DMS53 treated with DMSO at 0.1 percent for 48 hours (cell line): Measurements from ENCODE around the gene ATG16L1.

Source experiments
- DNase-seq: peaks from one replicate; lab custom pipeline; 2025; ENCODE audit not compliant: unreplicated experiment; lab: John Stamatoyannopoulos, UW

ATG16L1 gene

DNA sequence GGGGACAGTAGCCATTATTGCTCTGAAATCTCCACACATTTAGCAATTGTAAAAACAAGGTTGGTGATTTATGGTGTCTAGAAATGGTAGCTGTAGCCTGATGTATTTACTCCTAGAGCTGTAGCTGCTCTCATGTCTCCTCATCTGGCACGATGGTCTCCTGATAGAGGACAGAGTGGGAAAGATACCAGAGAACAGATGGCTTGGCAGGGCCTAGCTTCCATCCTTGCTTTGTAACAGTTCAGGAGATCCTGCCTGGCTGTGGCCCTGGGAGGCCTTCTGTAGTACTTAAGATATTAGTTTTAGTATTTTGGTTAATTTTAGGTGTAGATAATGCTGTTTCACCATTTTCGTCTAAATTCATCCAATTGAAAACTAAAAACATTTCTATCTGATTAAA, 6.7 kb downstream of the ATG16L1 start:
- no peak for DNase-seq

DNA sequence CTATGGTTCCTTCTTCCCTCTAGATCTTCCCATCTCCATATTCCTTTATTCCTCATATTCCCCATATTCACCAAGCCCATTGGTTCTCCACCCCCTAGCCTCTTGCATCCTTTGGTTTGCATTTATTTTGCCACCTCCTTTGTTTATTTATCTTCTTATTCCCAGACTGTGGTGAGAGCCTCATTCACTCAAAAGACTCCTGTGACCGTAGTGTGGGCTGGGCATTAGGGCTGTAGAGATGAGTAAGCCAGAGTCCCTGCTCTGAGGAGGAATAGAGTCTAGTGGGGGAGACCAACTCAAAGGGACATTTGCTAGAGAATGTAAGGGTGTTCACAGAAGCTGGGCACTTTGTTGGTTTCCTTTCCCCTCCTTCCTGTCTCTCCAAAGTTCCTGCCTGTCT, 8.3 kb downstream of the ATG16L1 start:
- no peak for DNase-seq

DNA sequence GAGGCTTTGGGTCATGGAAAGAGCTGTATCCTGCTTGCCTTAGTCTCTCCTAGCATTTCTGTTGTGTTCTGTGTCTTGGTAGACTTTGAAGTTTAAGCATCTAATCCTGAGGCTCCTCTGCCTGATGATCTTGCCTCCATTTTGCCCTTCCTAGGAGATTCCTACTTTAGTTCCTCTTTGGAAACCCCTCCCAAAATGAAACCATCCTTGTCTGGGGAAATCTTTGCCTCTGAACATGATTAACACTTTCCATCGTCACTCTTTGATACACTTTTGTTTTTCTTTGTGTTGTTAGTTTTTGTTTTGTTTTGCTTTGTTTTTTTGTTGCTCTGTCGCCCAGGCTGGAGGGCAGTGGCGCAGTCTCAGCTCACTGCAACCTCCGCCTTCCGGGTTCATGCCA, 9.2 kb downstream of the ATG16L1 start:
- DNase-seq, result no peak

DNA sequence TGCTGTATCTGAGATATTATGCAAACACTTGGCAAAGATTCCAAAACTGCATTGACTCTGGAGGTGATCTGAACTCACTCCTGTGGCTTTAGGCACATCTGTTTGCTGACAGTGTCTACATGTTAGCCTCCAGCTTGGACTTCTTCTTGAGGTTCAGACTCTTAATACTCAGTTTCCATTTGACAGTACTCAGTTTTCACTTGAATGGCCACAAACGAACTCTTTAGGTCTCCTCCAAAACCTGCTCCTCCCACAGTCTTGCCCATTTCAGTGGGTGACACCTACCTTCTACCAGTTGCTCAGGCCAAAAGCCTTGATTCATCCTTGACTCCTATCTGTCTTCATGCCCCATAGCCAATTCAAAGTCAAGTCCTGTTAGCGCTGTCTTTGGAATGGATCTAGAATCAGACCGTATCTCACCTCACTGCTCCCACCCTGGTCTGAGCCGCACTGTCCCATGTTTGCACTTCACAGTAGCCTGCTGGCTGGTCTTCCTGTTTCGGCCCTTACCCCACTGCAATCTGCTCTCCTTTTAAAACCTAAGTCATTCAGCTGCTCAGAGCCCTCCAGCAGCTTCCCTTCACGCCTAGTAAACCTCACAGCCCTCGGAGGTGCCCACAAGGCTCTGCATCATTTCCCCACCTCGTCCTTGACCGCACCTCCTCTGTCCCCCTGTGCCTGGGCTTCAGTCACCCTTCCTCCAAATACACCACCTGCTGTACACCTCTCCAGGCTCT, 10.5 kb downstream of the ATG16L1 start:
- no peak for DNase-seq

DNA sequence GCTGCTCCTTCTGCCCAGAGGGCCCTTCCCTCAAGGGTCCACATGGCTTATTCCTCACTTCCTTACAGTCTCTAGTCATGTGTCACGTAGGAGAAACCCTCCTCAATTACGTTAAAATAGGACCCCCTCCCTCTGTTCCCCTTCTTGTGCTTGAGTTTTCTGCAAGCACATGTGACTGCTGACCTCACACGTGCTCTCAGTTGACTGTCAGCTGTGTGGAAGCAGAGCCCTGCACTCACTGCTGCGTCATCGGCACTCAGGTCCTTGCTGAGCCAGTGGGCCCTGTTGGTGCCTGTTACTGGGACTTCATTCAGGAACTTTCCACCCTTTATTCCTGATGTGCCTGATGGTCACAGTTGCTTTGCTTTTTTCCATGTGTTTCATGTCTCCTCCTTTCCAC, 11.1 kb downstream of the ATG16L1 start:
- no peak for DNase-seq

DNA sequence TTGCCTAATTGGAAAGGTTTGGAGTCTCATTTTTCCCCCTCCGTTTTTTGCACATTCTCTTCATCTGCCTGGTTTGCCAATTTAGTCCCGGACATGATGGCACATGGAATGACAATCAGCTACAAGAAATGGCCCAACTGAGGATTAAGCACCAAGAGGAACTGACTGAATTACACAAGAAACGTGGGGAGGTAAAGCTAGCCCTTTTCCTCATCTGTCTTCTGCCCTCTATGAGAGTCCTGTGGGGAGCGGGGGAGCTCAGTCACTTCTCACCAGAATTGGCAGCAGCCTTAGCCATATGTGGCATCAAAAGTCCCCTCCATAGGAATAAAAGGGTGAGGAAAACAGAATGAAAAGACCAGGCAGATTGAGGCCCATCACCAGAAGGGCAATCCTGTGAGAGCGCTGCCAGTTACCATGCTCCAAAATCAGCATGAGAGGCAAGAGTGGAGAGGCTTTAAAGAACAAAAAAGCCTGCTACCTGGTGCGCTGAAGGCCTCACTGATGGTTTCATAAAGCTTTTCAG, 11.6 kb downstream of the ATG16L1 start:
- DNase-seq, result no peak

DNA sequence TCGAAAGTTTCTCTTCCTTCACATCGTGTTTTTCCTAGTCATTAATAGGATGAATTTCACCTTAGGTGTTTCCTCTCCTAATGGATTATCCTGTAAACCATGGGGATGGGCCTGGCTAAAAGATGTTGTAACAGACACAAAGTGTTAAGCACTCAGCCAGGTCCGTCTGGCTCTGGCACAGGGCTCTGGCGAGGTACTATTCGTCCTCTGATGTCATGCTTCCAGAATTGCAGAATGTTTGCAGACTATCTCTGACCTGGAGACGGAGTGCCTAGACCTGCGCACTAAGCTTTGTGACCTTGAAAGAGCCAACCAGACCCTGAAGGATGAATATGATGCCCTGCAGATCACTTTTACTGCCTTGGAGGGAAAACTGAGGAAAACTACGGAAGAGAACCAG, 13.2 kb downstream of the ATG16L1 start:
- no peak for DNase-seq

DNA sequence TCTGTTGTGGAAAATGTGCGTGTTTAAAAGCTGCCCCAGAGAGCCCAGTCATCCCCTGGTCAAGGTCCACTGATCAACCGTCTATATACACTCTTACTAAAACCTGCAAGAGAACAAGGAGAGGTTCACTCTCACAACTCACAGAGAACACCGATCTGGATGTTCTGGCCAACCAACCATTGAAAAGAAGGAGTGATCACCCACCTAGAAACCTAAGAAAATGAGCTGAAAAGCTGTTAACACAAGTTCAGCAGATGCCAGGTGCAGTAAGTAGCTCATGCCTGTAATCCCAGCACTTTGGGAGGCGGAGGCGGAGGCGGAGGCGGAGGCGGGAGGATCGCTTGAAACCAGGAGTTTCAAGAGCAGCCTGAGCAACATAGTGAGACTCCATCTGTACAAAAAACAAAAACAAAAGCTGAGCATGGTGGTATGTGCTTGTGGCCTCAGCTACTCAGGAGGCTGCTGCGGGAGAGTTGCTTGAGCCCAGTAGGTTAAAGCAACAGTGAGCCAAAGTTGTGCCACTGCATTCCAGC, 14.5 kb downstream of the ATG16L1 start:
- DNase-seq, result no peak

DNA sequence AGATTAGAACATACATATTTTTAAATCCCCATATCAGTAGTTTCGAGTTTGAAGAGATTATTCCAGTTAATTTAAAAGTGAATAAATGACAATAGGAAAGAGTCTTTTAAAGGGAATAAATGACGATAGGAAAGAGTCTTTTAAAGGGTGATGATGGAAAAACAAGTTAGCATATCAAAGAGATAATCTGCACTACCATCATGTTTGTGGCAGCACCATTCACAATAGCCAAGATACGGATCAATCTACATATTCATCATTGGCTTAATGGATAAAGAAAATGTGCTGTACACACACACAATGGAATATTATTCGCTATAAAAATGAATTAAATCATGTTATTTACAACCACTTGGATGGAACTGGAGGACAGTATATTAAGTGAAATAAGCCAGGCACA, 15.0 kb downstream of the ATG16L1 start:
- DNase-seq, result no peak

DNA sequence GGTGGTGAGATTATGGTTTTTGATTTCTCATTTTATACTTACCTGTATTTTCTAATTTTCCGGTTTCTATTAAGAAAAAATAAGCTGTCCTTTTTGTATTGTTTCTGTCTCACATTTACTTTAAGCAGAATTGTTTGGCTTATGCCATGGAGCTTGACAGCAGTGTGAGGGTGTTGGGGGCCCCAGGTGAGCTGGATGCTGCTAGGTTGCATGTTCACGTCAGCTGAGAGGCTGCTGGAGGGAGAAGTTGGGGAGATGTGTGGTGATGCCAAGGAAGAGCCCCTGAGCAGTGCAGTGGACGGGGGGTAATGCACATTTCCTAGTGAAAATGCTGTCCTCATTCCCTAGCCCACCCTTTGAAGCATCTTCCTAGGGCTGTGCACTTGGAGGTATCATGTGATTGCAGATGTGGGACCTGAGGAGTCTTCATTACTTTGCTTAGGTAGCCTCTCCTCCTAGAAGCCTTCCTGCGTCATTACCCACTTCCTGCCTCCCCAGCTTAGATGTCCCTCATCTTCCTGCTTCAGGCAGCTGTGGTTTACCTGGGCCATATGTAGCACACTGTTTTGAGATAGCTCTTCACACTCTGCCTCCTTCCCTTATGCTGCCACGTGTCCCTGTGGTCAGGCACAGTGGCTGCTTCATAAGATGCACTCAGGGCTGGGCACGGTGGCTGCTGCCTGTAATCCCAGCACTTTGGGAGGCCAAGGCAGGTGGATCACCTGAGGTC, 16.2 kb downstream of the ATG16L1 start:
- DNase-seq, result no peak

DNA sequence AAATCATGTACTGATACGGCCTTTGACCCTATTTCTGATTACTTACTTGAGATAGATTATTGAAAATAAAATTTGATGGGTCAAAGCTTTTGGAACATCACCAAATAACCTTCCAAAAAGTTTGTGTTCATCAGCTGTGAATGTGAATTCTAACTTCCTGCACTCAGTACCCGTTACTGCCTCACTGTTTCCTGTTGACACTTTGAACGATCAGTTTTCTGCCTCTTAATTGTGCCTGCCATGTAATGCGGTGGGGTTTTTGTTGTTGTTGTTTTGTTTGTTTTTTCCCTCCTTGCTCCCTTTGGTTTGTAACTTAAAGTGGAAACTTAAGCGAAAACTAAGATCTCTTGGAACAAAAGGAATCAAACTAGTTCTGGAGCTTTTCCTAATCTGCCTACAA, 18.9 kb downstream of the ATG16L1 start:
- DNase-seq, result no peak

DNA sequence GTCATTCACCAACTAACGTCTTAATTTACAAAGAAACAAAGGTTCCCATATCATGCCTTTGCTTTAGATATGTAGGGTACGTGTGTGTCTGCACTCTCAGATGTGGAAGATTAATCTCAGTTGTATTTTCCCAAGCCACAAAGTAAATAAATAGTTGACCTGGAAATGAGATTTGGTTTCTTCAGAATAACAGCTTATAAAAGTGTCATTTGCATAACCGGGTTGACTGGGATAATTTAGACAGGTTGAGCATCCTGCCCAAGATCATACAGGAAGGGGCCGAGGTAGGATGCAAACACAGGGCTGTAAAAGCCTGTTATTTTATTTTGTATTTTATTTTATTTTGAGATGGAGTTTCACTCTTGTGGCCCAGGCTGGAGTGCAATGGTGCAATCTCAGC, 19.5 kb downstream of the ATG16L1 start:
- no peak for DNase-seq

DNA sequence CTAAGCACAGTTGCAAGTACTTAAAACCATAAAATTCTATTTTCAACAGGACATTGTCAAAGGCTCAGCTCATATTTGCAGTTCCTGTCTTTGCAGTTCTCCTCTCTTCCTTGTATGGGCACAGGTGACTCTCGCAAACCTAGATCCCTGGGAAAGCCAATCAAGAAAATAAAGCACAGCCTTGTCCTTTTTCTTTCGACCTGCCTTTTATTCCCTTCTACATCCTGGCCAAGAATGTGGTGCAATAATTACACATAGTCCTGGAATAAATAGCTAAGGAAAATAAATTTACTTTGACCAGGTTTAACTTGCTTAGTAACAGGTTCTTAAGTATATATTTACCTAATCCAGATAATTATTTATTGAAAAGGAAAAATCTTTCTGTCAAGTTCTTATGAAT, 20.2 kb downstream of the ATG16L1 start:
- DNase-seq, result no peak

DNA sequence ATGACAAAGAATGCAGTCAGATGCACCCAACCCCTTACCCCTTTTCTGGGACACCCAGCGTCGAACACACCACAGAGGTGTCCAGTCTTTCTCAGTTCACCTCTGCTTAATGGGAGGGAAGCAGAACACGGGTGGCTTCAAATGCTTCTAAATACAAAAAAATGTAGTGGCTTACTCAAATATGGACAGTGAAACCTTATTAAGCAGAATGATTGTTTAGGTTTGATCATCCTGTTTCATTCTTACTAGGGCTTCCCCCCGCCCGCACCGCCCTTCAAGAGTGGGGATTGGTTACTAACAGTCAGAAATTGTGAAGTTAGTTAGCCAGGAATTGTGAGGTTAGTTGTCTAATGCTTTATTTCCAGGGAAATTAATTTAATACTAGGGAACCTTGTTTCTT, 21.6 kb downstream of the ATG16L1 start:
- DNase-seq, result no peak

DNA sequence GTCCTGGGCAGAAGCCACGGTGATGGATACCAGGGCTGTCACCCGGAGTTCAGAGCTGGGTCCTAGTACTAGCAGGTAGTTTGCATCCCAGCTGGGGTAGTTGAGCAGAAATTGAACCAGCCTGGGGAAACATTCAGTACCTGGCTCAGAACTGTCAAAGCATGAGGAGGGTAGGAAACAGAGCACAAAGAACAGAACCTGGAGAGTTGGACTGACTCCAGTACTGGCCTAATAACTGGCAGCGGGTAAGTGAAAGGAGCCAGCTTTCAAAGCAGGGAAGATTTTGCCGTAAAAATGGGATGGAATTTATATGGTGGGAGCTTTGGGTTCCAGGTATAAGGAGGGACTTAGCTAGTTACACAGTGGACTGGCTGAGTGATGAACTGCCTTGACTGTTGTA, 23.8 kb downstream of the ATG16L1 start:
- DNase-seq, result no peak

DNA sequence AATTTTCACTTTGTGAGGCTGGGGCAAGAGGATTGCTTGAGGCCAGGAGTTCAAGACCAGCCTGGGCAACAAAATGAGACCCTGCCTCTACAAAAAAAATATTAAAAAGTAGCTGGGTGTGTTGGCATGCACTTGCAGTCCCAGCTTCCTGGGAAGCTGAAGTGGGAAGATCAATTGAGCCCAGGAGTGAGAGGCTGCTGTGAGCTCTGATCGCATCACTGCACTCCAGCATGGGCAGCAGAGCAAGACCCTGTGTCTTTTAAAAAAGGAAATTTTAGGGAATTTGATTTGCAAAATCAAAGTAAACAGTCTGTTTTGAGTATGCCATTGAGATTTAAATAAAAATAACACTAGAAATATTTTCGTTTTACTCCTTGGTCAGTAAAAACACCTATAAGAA, 27.4 kb downstream of the ATG16L1 start:
- no peak for DNase-seq

DNA sequence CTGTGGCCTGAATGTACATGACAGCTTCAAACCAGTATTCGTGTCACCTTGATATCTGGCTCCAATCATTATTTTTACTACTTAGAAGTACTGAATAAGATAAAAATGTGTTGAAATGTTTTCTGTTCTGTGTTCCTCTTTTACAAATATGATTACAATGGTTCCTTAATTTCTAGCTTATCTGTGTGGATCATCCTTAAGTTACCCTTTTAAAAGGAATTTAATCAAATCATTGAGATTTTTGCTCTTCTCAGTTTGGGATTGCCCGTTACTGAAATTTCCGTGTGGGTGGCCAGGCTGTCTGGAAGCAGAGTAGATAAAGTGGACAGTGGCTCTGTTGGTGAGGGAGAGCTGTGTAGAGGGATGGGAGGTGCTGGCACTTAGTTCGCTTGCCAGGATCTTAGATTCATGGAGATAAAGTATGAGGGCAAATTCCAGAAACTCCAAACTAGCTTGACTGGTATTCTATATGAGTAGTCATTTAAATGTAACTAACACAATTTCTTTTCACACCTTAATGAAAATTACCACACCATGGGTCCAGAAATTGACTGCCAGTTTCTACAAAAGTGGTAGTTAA, 28.7 kb downstream of the ATG16L1 start:
- DNase-seq, result no peak

DNA sequence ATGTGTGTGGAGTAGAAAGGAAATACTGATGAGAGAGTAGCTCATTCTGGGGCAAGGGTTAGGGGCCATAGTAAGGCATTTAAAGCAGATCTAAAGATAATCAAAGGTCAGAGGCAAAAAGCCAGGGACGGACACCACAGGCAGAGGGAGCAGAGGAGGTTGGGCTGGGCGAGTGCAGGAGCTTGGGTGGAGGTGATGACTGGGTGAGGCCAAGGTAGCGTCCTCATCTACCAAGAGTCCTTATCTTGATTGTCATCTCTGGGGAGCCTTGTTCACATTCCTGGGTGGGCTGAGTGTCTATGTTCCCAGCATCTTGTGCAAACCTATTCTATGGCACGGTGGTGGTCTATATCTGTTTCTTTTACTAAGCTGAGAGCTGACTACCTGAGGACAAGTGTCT, 30.1 kb downstream of the ATG16L1 start:
- no peak for DNase-seq

DNA sequence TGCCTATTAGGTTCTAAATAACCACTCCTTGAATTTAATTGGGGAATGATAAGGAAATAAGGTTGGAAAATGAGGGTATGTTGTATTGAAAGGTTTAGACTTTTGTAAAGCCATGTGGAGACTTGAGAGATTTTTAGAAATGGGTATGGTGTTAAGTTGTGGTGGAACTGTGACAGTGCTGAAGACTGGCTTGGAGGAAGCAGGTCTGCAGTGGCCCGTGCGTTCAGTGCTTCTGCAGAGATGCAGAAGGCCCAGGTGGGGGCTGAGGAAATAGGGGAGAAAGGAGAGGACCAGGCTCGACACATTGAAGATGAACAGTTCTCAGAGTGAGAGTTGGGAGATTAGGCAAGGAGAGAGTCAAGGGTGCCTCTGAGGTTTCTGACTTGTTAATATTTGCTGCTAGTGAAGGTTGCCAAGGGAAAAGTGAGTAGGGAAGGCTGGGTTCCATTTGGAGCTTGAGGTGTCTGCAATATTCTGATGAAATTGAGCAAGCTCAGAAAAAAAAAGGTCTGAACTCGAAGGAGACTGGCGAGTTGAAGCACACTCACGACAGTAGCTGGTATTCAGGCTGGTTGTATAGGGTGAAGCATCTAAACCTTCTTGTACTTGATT, 30.6 kb downstream of the ATG16L1 start:
- no peak for DNase-seq

DNA sequence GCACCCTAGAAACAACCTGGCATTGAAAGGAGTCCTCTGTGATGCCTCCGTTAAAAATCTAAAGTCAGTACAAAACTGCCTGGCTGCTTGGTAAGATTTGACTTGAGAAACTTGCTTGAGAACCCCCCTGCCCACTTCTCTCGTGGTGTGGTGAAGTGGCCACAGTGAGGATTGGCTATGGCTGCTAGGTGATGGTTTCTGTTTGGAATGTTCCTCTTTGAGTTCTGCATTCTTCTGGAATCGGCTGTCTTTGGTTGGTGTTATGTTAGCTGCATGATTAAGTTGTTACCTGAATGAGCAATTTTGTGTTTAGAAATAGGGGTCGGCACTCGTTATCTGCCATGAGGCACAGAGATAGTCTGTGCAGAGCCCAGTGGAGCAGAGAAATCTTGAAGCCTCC, 34.4 kb downstream of the ATG16L1 start:
- no peak for DNase-seq

DNA sequence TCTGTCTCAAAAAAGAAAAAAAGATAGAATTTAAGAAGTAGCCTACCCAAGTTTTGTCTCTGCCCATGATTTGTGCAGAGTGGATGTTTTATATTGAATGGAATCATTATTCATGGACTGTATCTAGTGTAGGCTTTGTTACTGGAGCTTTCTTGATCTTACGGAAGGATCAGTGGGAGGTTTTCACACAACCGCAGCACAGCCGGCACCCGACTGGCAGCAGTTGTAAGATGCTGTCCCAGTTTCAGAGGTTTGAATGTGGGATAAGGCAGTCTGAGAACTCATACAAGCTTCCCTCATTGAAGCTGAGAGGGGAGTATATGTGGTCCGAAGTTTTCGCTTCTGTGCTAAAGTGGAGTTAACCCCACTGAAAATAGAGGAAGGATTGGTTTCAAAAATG, 36.4 kb downstream of the ATG16L1 start:
- DNase-seq, result no peak

DNA sequence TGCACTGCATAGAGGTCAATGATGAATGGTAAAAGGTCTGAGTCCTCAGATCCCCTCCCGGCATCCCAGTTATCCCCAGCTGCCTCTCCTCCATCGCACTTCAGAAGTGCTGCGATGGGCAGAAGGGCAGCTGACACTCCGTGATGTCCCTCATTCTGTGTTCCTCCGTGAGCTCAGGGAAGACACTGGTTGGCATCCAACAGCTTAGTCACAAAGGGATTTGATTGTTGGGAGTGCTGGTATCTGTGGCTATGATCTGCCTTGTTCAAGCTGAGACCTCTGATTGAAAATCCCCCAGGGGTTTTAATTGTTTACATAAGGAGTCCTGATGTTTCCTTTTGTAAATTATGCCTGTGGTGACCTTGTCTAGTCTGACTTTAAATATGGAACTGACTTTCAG, 37.2 kb downstream of the ATG16L1 start:
- no peak for DNase-seq
